DOHH2 (cell line): ENCODE measurements around the gene GPC4.

Experiments
- CTCF ChIP-seq: fragments of 200-600 bp; sonication (generic); IDR thresholded peaks from one replicate; pipeline ENCODE4 v1.5.1; 2014; ENCODE audit warnings: antibody characterized with exemption, mild to moderate bottlenecking, low read depth, low read length; ENCODE audit not compliant: poor library complexity, severe bottlenecking
- EZH2phosphoT487 ChIP-seq: fragments of 200-600 bp; sonication (generic); IDR thresholded peaks from 2 replicates; pipeline ENCODE4 v1.6.1; 2017; ENCODE audit warnings: borderline replicate concordance, mild to moderate bottlenecking, antibody characterized with exemption, low read length, moderate library complexity, mixed read lengths

- TF ChIP-seq CTCF (no peak), EZH2phosphoT487 (no peak)
Observed at GRCh38 chrX:133440797-133441163, 25.5 kb upstream of the GPC4 start.
